ENCODE results near the gene PPP6R3. TPM values are rescaled to one million over a fixed set of nuclear protein-coding genes. Genes with fewer than 3 reads are reported as not detected.

Gene PPP6R3
- total RNA-seq, 1 experiment from 2014 or later = 138 TPM

GRCh38 chr11:68569357-68569756, 108.8 kb downstream of the PPP6R3 start:
- no peak overlapping the region for H3K27ac ChIP-seq (ENCODE audit: insufficient read length, low read depth, low read length)
- no peaks in the 10 kb centered on the region for H3K79me2 ChIP-seq (ENCODE audit: insufficient read depth, low read length)
- H3K79me1 ChIP-seq (ENCODE audit: insufficient read depth, low read depth, low read length, poor library complexity, severe bottlenecking) = peaks cover 3% of the 10 kb centered on the region
- Mint-ChIP-seq H3K27me3 (ENCODE audit: low read depth) (no peaks in the 10 kb centered on the region), H3K27ac (no peak overlapping the region), H3K36me3 (ENCODE audit: insufficient read depth in 1 of 3, low read depth in 3 of 3) (peaks cover 48 to 82% (median 80%) of the 10 kb centered on the region in 3 experiments; a peak in 6 of 7 replicates), H3K9me3 (no peaks in the 10 kb centered on the region), H3K4me3 (no peak overlapping the region), H3K4me1 (peaks cover 0 to 6% of the 10 kb centered on the region in 2 experiments; a peak in 2 of 4 replicates)
- no peak overlapping the region for H2AFZ ChIP-seq (ENCODE audit: low read length)
- no peak overlapping the region for H2AK5ac ChIP-seq (ENCODE audit: insufficient read length, low read length)
- H2BK5ac ChIP-seq (ENCODE audit: insufficient read length, low read length) = no peak overlapping the region
- no peak overlapping the region for H2BK12ac ChIP-seq (ENCODE audit: insufficient read length, low read depth, low read length)
- no peaks in the 10 kb centered on the region for H3K9me3 ChIP-seq (ENCODE audit: control insufficient read depth, low read depth, low read length)
- H3K9ac ChIP-seq (ENCODE audit: extremely low read depth, insufficient read length, low read length) = no peak overlapping the region
- H4K91ac ChIP-seq (ENCODE audit: insufficient read length, low read depth, low read length) = no peak overlapping the region
- H2BK20ac ChIP-seq (ENCODE audit: low read depth, low read length, poor library complexity, severe bottlenecking) = no peak overlapping the region
- no peak overlapping the region for H4K5ac ChIP-seq (ENCODE audit: insufficient read length, low read depth, low read length)
- no peak for TF ChIP-seq CTCF (conservative IDR thresholded peaks at IDR 0.05)
- H3K56ac ChIP-seq (ENCODE audit: insufficient read length, low read depth, low read length) = no peak overlapping the region
- WGBS (ENCODE audit: extremely low coverage, insufficient read length, low lambda C conversion rate) = no CpG with 5 or more reads among the region's 1 CpG
- H3K23me2 ChIP-seq (ENCODE audit: insufficient read length, low read depth, low read length, poor library complexity, severe bottlenecking) = no peaks in the 10 kb centered on the region
- H3K14ac ChIP-seq (ENCODE audit: insufficient read depth, low read length) = no peak overlapping the region
- H2BK15ac ChIP-seq (ENCODE audit: low read depth, low read length) = no peak overlapping the region
- no peak overlapping the region for H3K4me2 ChIP-seq (ENCODE audit: insufficient read depth, insufficient read length, low read length)
- H3T11ph ChIP-seq (ENCODE audit: low read length) = no peak overlapping the region
- no peak overlapping the region for H3K4ac ChIP-seq (ENCODE audit: low read depth, low read length)
- no peak for DNase-seq
- H3K4me1 ChIP-seq (ENCODE audit: insufficient read depth, low read length) = no peaks in the 10 kb centered on the region
- no peak overlapping the region for H2BK120ac ChIP-seq (ENCODE audit: low read depth, low read length, poor library complexity, severe bottlenecking)
- no peaks in the 10 kb centered on the region for H4K20me1 ChIP-seq (ENCODE audit: control insufficient read depth, insufficient read depth, insufficient read length)
- no peak overlapping the region for H3K23ac ChIP-seq (ENCODE audit: insufficient read length, low read depth, low read length)
- no peaks in the 10 kb centered on the region for H3K27me3 ChIP-seq (ENCODE audit: insufficient read depth, low read length)
- H3K18ac ChIP-seq (ENCODE audit: insufficient read length, low read depth, low read length) = no peak overlapping the region
- no peak overlapping the region for H4K8ac ChIP-seq (replicated peaks; ENCODE audit: insufficient read length, low read depth, low read length)

Measured in H9 (cell line).